GM12891 (cell line): ENCODE results near the gene PLS1.

ENCODE experiments used
- PAX5 ChIP-seq: IDR thresholded peaks from 2 replicates; pipeline ENCODE4 v1.6.1; 2011; ENCODE audit warnings: low read length, moderate library complexity, mild to moderate bottlenecking; ENCODE audit not compliant: insufficient read depth, severe bottlenecking
- POLR2A ChIP-seq: IDR thresholded peaks from 2 replicates; pipeline ENCODE4 v1.6.1; 2011; ENCODE audit warnings: low read depth, low read length, control low read depth
- POLR2AphosphoS5 ChIP-seq: IDR thresholded peaks from 2 replicates; pipeline ENCODE4 v1.6.1; 2011; ENCODE audit warnings: low read depth, low read length, control low read depth
- POU2F2 ChIP-seq: IDR thresholded peaks from 2 replicates; pipeline ENCODE4 v1.6.1; 2011; ENCODE audit warnings: low read depth, mild to moderate bottlenecking, control low read depth, low read length, moderate library complexity
- SPI1 ChIP-seq: IDR thresholded peaks from 2 replicates; pipeline ENCODE4 v1.6.1; 2011; ENCODE audit warnings: low read depth, low read length, control low read depth
- TAF1 ChIP-seq: IDR thresholded peaks from 2 replicates; pipeline ENCODE4 v1.6.1; 2011; ENCODE audit warnings: low read depth, low read length, control low read depth

GRCh38 chr3:142624341-142625152 lies 28.4 kb downstream of the PLS1 start:
- TF ChIP-seq POLR2AphosphoS5 (no peak), POLR2A (no peak), TAF1 (no peak), POU2F2 (no peak), SPI1 (no peak), PAX5 (no peak)
